GM23248 (cell line): Measurements from ENCODE around the gene SYNGR2.

Experiments
- EZH2 ChIP-seq: fragments of 200-600 bp; sonication (generic); IDR thresholded peaks from 2 replicates; pipeline ENCODE4 v1.6.1; 2018; ENCODE audit warnings: antibody characterized with exemption, mild to moderate bottlenecking; ENCODE audit not compliant: insufficient read depth, poor library complexity, severe bottlenecking
- EZH2phosphoT487 ChIP-seq: fragments of 200-600 bp; sonication (generic); IDR thresholded peaks from 2 replicates; pipeline ENCODE4 v1.6.1; 2018; ENCODE audit warnings: antibody characterized with exemption, moderate library complexity, mild to moderate bottlenecking, low read depth; ENCODE audit not compliant: insufficient read depth

- TF ChIP-seq EZH2 (no peak), EZH2phosphoT487 (no peak)
These were observed 45.5 kb upstream of the SYNGR2 start for GRCh38 chr17:78122931-78123249.
